Omental fat pad (tissue), 4 donors: ENCODE results near the gene COL4A3. TPM values are rescaled to one million over a fixed set of nuclear protein-coding genes. Genes with fewer than 3 reads are reported as not detected.
A peak's percentile ranks its signal among the peaks of the same experiment; 100 is the strongest.
"Not testable (repeated sequence)": the region's sequence is repeated elsewhere in the genome, so short reads cannot be mapped to it uniquely, and the experiment has no call there.

ENCODE experiments used
- ATAC-seq: fragments of 150-250 bp; one replicate; pipeline ENCODE4 v1.9.1; 2016; ENCODE audit warnings: mild to moderate bottlenecking, moderate library complexity; ENCODE audit not compliant: low FRiP score
- DNase-seq: peaks from one replicate; pipeline ENCODE4 v3.0.0-alpha.2; 2019; ENCODE audit warnings: low spot score
- total RNA-seq, 4 donors: library from RNA; depleted of rRNA; stranded (reverse); fragments of >200 nt; gene quantifications; one replicate each; pipeline ENCODE4 v1.1.0, GENCODE V29; 2016
- TF ChIP-seq, protein P1 (sequence below), 3 donors: fragments of 450-650 bp; IDR thresholded peaks; one replicate each; pipeline ENCODE4 v1.5.1; 2016 to 2017; ENCODE audit warnings: antibody characterized with exemption in 3 of 3, mild to moderate bottlenecking in 3 of 3, moderate library complexity in 2 of 3

Gene COL4A3
- total RNA-seq, 4 donors from 2014 or later: 0.24 to 1.7 (median 0.37) TPM

DNA sequence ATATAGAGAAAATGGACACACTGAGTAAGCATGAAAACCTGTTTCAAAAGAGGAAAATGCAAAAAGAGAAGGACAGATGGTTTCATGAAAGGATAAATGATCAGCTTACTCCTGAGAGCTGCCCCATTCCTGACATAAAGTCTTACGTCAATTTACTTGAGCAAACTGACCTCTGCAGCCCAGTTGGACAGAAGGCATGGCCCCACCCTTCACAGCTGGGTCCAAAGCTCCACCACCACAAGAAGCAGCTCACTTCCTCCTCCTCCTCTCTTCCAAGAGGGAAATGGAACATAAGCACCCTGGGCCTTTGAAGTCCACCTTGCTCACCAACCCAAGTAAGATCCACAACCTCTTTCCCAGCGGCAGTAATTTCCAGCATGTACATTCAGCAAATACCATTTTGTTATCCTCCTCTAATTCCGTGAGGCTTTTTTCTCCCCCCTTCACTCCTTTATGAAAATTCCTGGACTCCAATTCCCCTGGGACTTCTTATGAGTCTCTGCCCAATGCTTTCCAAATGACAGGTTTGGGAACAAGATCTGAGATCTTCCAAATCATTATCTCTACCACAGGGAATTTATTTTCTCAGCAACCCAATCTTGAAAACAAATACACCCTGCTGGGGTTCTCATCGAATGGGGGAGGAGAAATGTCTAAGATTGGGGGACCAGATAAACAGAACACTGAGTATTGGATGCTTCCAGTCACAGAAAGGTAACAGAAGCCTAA lies 10.5 kb upstream of the COL4A3 start:
- DNase-seq (no peak), ATAC-seq (no peak)
- TF ChIP-seq, protein P1, sequence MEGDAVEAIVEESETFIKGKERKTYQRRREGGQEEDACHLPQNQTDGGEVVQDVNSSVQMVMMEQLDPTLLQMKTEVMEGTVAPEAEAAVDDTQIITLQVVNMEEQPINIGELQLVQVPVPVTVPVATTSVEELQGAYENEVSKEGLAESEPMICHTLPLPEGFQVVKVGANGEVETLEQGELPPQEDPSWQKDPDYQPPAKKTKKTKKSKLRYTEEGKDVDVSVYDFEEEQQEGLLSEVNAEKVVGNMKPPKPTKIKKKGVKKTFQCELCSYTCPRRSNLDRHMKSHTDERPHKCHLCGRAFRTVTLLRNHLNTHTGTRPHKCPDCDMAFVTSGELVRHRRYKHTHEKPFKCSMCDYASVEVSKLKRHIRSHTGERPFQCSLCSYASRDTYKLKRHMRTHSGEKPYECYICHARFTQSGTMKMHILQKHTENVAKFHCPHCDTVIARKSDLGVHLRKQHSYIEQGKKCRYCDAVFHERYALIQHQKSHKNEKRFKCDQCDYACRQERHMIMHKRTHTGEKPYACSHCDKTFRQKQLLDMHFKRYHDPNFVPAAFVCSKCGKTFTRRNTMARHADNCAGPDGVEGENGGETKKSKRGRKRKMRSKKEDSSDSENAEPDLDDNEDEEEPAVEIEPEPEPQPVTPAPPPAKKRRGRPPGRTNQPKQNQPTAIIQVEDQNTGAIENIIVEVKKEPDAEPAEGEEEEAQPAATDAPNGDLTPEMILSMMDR (IDR thresholded peaks at IDR 0.05): no peak

DNA sequence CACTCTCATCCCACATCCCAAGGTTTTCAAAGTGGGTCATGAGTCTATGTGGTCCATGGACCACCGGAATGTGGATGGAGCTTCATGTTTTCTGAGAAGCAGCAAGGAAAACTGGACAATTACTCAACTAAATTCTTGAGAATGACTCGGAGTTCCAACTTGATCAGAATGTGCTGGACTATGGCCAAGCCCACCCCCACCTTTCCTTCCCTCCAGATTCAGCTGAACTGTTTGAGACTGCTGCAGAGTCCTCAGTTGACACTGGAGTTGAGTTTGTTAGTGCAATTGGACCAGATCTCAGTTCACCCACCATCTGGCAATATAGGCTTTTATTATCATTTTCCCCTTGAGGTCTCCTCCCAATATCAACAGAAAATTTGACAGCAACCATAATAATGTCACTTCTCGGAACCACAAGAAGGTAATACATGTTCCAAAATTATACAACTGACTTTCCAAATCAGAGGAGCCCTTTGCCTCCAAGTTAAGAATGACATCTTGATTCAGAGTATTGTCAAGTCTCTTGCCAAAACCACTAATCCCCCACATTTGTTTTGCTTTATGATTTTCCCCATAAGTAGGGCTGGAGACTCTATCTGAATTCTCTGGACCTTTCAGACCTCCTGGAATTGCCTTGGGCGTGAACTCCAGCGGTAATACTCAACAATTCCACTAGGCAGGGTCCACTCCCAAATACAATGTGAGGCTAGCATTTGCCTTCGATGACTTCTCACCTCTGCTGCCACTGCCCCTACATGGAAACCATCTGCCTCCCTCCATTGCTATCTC lies 9.2 kb upstream of the COL4A3 start:
- no peak for ATAC-seq
- no peak for DNase-seq
- TF ChIP-seq, protein P1 (IDR thresholded peaks at IDR 0.05): no peak

DNA sequence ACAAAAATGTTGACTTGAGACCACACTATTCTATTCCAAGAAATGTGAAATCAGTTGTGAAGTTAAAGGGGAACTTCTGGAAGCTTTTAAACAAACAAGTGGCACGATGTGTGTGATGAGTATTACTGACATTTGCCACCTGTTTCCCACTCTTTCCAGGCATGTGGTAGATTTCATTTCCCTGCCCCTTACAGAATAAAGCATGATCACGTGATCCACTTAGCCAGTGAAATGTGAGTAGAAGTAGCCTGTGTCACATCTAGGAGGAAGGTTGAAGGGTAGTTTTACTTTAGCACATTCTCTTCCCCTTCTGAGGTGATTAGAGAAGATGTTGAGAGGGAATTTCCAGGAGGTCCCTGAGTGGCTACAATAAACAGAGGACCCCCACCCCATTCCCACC lies 4.3 kb upstream of the COL4A3 start:
- no peak for ATAC-seq
- TF ChIP-seq, protein P1 (IDR thresholded peaks at IDR 0.05): no peak
- no peak for DNase-seq

DNA sequence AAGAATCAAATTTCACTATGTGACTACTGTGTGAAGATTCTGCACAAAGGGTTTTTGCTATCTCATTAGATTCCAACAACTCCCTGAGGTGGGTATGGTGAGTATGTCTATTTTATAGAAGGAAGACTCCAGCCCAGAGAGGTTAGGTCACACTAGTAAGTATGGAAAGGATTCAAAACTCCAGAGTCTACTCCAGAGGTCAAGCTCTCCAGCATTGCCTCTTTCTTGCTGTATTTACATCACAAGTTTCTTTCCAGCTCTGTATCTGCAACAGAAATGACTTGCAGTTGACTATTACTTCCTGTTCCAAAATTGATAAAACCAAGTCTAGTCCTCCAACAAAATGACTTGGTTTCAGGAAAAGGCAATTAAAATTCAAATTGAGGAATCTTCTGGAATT lies 2.5 kb upstream of the COL4A3 start:
- DNase-seq (no peak), ATAC-seq (no peak)
- TF ChIP-seq, protein P1 (IDR thresholded peaks at IDR 0.05): no peak

DNA sequence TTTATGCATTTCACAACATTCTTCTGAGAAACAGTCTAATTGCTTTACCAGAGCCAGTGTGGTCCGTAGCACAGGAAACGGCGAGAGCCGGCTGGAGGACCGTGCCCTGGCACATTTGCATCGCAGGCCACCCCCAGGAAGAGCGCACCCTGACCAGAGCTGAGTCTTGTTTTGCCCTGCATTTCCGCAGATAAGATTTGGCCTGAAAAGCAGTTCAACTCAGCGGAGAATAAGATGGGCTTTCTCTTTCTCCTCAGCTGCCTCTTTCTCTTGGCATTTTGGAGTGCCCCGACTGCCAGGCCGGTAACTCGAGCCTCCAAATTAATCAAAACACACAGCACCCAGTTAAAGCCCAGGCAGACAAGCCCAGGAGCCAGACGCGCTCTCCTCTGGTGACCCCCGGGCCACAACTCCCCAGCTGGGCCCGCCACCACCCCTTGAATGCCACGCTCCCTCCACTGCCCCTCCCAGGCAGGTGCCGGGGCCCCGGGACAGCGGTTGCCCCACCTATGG lies 883 bp upstream of the COL4A3 start:
- no peak for ATAC-seq
- TF ChIP-seq, protein P1 (IDR thresholded peaks at IDR 0.05): no peak
- no peak for DNase-seq

DNA sequence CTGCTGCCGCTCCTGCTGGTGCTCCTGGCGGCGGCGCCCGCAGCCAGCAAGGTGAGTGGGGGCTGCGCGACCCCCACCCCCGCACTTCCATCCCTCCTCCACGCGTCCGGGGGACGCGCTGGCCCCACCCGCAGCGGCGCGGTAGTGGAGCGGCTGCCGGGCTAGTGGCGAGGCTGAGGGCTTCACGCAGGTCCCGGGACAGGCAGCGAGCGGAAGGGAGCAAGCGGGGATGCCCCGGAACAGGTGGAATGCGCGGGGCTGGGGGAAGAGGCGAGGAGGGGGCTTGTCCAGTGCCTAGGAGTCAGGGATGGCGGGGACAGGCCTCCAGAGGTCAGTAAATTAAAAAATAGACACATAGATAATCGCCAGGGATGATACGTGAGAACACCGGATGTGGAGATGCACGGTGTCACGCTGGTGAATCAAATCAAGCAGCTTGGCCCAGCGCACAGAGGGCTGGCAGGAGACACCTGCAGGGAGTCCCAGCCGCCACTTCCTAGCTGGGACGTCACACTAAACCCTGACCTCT lies 403 bp downstream of the COL4A3 start:
- ATAC-seq (peak; percentile 19), DNase-seq (no peak)
- TF ChIP-seq, protein P1 (IDR thresholded peaks at IDR 0.05): no peak

DNA sequence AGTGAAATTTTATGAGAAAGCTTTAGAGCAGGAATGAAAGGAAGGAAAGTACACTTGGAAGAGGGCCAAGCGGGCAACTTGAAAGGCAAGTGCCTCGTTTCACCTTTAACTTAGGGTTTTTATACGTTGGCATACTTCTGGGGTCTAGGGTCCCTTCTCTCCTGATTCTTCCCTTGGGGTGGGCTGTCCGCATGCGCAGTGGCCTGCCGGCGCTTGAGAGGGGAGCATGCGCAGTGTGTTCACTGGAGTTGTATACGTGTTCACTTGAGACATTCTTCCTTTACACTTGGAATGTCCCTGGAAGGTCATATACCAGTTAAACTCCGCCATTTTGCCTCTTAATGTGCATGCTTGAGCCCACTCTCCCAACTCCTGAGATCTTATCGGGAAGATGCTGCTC lies 7.4 kb downstream of the COL4A3 start:
- ATAC-seq, DNase-seq: not testable (repeated sequence)
